ENCODE data around the gene ESRRA. TPM values are rescaled to one million over a fixed set of nuclear protein-coding genes. Genes with fewer than 3 reads are reported as not detected.
A peak's percentile ranks its signal among the peaks of the same experiment; 100 is the strongest.

ESRRA gene
- total RNA-seq, 1 donor: 28.6 TPM

GRCh38 chr11:64359712-64360445 lies 54.6 kb downstream of the ESRRA start:
- Histone ChIP-seq H3K79me2 (ENCODE audit: insufficient read depth, low read length) (peaks cover 16% of the 10 kb centered on the region), H3K4me2 (ENCODE audit: insufficient read depth, low read length) (peak overlapping the region; percentile 94), H3K27me3 (ENCODE audit: insufficient read depth, low read length) (no peaks in the 10 kb centered on the region), H4K20me1 (ENCODE audit: insufficient read depth, low read length) (peaks cover 5% of the 10 kb centered on the region), H3K36me3 (ENCODE audit: insufficient read depth, low read length) (peaks cover 32% of the 10 kb centered on the region), H3K4me1 (ENCODE audit: insufficient read depth, low read length) (peaks cover 27% of the 10 kb centered on the region), H3K27ac (ENCODE audit: low read depth, low read length) (peak overlapping the region; percentile 66), H3K9me3 (ENCODE audit: low read depth, low read length) (no peaks in the 10 kb centered on the region), H2AFZ (ENCODE audit: low read length) (no peak overlapping the region), H3K4me3 (ENCODE audit: insufficient read depth, low read length) (peak overlapping the region; percentile 94)
- TF ChIP-seq, protein P1, sequence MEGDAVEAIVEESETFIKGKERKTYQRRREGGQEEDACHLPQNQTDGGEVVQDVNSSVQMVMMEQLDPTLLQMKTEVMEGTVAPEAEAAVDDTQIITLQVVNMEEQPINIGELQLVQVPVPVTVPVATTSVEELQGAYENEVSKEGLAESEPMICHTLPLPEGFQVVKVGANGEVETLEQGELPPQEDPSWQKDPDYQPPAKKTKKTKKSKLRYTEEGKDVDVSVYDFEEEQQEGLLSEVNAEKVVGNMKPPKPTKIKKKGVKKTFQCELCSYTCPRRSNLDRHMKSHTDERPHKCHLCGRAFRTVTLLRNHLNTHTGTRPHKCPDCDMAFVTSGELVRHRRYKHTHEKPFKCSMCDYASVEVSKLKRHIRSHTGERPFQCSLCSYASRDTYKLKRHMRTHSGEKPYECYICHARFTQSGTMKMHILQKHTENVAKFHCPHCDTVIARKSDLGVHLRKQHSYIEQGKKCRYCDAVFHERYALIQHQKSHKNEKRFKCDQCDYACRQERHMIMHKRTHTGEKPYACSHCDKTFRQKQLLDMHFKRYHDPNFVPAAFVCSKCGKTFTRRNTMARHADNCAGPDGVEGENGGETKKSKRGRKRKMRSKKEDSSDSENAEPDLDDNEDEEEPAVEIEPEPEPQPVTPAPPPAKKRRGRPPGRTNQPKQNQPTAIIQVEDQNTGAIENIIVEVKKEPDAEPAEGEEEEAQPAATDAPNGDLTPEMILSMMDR (IDR thresholded peaks at IDR 0.05; ENCODE audit: extremely low read depth, low read depth, low read length): no peak
- DNase-seq (ENCODE audit: insufficient read length, low spot score, missing footprints): no peak

GRCh38 chr11:64360448-64360921 lies 55.2 kb downstream of the ESRRA start:
- Histone ChIP-seq H3K4me3 (ENCODE audit: insufficient read depth, low read length) (no peak overlapping the region), H3K4me2 (ENCODE audit: insufficient read depth, low read length) (peak overlapping the region; percentile 94), H3K79me2 (ENCODE audit: insufficient read depth, low read length) (peaks cover 16% of the 10 kb centered on the region), H4K20me1 (ENCODE audit: insufficient read depth, low read length) (peaks cover 5% of the 10 kb centered on the region), H2AFZ (ENCODE audit: low read length) (no peak overlapping the region), H3K9me3 (ENCODE audit: low read depth, low read length) (no peaks in the 10 kb centered on the region), H3K4me1 (ENCODE audit: insufficient read depth, low read length) (peaks cover 24% of the 10 kb centered on the region), H3K27ac (ENCODE audit: low read depth, low read length) (no peak overlapping the region), H3K36me3 (ENCODE audit: insufficient read depth, low read length) (peaks cover 38% of the 10 kb centered on the region), H3K27me3 (ENCODE audit: insufficient read depth, low read length) (no peaks in the 10 kb centered on the region)
- TF ChIP-seq, protein P1 (IDR thresholded peaks at IDR 0.05; ENCODE audit: extremely low read depth, low read depth, low read length): no peak
- no peak for DNase-seq (ENCODE audit: insufficient read length, low spot score, missing footprints)

GRCh38 chr11:64361659-64362058 lies 56.3 kb downstream of the ESRRA start:
- peaks cover 16% of the 10 kb centered on the region for H3K79me2 ChIP-seq (ENCODE audit: insufficient read depth, low read length)
- H3K36me3 ChIP-seq (ENCODE audit: insufficient read depth, low read length): peaks cover 42% of the 10 kb centered on the region
- TF ChIP-seq, protein P1 (IDR thresholded peaks at IDR 0.05; ENCODE audit: extremely low read depth, low read depth, low read length): no peak

GRCh38 chr11:64362339-64362738 lies 57.0 kb downstream of the ESRRA start:
- H4K20me1 ChIP-seq (ENCODE audit: insufficient read depth, low read length): peaks cover 5% of the 10 kb centered on the region
- no peaks in the 10 kb centered on the region for H3K27me3 ChIP-seq (ENCODE audit: insufficient read depth, low read length)
- peaks cover 21% of the 10 kb centered on the region for H3K4me1 ChIP-seq (ENCODE audit: insufficient read depth, low read length)
- H2AFZ ChIP-seq (ENCODE audit: low read length): no peak overlapping the region
- H3K27ac ChIP-seq (ENCODE audit: low read depth, low read length): no peak overlapping the region
- no peak overlapping the region for H3K4me3 ChIP-seq (ENCODE audit: insufficient read depth, low read length)
- no peaks in the 10 kb centered on the region for H3K9me3 ChIP-seq (ENCODE audit: low read depth, low read length)
- peaks cover 42% of the 10 kb centered on the region for H3K36me3 ChIP-seq (ENCODE audit: insufficient read depth, low read length)
- TF ChIP-seq, protein P1 (IDR thresholded peaks at IDR 0.05; ENCODE audit: extremely low read depth, low read depth, low read length): no peak
- no peak for DNase-seq (ENCODE audit: insufficient read length, low spot score, missing footprints)
- peaks cover 16% of the 10 kb centered on the region for H3K79me2 ChIP-seq (ENCODE audit: insufficient read depth, low read length)
- no peak overlapping the region for H3K4me2 ChIP-seq (ENCODE audit: insufficient read depth, low read length)

More at GRCh38 chr11:64361659-64362058, 56.3 kb downstream of the ESRRA start:
- Histone ChIP-seq H3K4me1 (ENCODE audit: insufficient read depth, low read length) (peaks cover 21% of the 10 kb centered on the region), H3K9me3 (ENCODE audit: low read depth, low read length) (no peaks in the 10 kb centered on the region), H3K4me3 (ENCODE audit: insufficient read depth, low read length) (no peak overlapping the region), H3K27me3 (ENCODE audit: insufficient read depth, low read length) (no peaks in the 10 kb centered on the region), H3K4me2 (ENCODE audit: insufficient read depth, low read length) (no peak overlapping the region), H4K20me1 (ENCODE audit: insufficient read depth, low read length) (peaks cover 5% of the 10 kb centered on the region), H2AFZ (ENCODE audit: low read length) (no peak overlapping the region), H3K27ac (ENCODE audit: low read depth, low read length) (no peak overlapping the region)
- DNase-seq (ENCODE audit: insufficient read length, low spot score, missing footprints): no peak

All from osteoblast (primary cell).